GM19025 (cell line): ENCODE measurements around the gene LSMEM2.
"Not testable (repeated sequence)": the region's sequence is repeated elsewhere in the genome, so short reads cannot be mapped to it uniquely, and the experiment has no call there.

Experiments used
- ATAC-seq: cut with Tn5 transposase; IDR thresholded peaks from one replicate; pipeline ENCODE4 v1.9.1; 2021; ENCODE audit warnings: mild to moderate bottlenecking, low read depth, moderate library complexity; ENCODE audit not compliant: unreplicated experiment

Gene LSMEM2

GRCh38 chr3:50295553-50296431, 16.9 kb downstream of the LSMEM2 start:
- ATAC-seq: no peak

- no peak for ATAC-seq
Measured at GRCh38 chr3:50296721-50297383, 18.0 kb downstream of the LSMEM2 start.

- ATAC-seq: no peak
Measured at GRCh38 chr3:50297384-50297775, 18.5 kb downstream of the LSMEM2 start.

GRCh38 chr3:50297896-50298725, 19.2 kb downstream of the LSMEM2 start:
- ATAC-seq: no peak

- ATAC-seq: peak; percentile 89
Measured at GRCh38 chr3:50298836-50299637, 20.1 kb downstream of the LSMEM2 start, which contains the start of the genes HYAL3 and NAA80. Gene HYAL3, minus strand, starts transcription at chr3:50299405. Its CDS starts 3,803 bp downstream, at chr3:50295602. Gene NAA80, minus strand, starts transcription at chr3:50299405. Its CDS starts 1,942 bp downstream, at chr3:50297463.

GRCh38 chr3:50299638-50299928, 20.7 kb downstream of the LSMEM2 start:
- ATAC-seq: no peak

- no peak for ATAC-seq
Measured at GRCh38 chr3:50299929-50300680, 21.2 kb downstream of the LSMEM2 start.

- no peak for ATAC-seq
Measured at GRCh38 chr3:50300681-50301254, 21.9 kb downstream of the LSMEM2 start.

- no peak for ATAC-seq
Measured at GRCh38 chr3:50302095-50303012, 23.5 kb downstream of the LSMEM2 start.

- no peak for ATAC-seq
Measured at GRCh38 chr3:50303013-50303815, 24.3 kb downstream of the LSMEM2 start, which contains the start of gene HYAL1. Gene HYAL1, minus strand, starts transcription at chr3:50303574. Its CDS starts 618 bp downstream, at chr3:50302956.

GRCh38 chr3:50304601-50305000, 25.7 kb downstream of the LSMEM2 start:
- no peak for ATAC-seq

- not testable (repeated sequence) for ATAC-seq
Measured at GRCh38 chr3:50312041-50312440, 33.2 kb downstream of the LSMEM2 start.

- ATAC-seq: no peak
Measured at GRCh38 chr3:50314342-50314741, 35.5 kb downstream of the LSMEM2 start.

GRCh38 chr3:50314816-50315215, 35.9 kb downstream of the LSMEM2 start:
- no peak for ATAC-seq

GRCh38 chr3:50316657-50317242, 37.9 kb downstream of the LSMEM2 start:
- ATAC-seq: no peak

GRCh38 chr3:50317300-50317699, 38.4 kb downstream of the LSMEM2 start:
- no peak for ATAC-seq

GRCh38 chr3:50318163-50318562, 39.3 kb downstream of the LSMEM2 start:
- no peak for ATAC-seq
